ENCODE measurements around the gene KRT14.
"Not testable (repeated sequence)": the region's sequence is repeated elsewhere in the genome, so short reads cannot be mapped to it uniquely, and the experiment has no call there.

Gene KRT14

DNA sequence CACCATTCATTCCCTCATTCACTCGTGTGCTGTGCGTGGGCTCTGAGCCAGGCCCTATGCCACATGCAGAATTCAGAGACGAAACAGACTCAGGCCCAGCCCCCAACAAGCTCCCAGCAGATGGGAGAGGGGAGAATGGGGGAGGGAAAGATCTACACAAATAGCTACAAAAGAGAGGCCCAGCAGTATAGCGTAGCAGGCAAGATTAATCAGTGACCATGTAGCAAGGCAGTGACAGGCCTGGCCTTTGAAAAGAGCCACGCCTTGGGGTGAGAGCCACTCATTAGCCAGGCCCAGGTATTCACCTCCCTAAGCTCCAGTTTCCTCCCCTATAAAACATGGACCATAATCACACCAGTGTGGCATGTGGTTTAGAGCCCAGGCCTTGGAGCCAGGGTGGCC, 42.2 kb downstream of the KRT14 start:
- DNase-seq = peak; percentile 97

DNA sequence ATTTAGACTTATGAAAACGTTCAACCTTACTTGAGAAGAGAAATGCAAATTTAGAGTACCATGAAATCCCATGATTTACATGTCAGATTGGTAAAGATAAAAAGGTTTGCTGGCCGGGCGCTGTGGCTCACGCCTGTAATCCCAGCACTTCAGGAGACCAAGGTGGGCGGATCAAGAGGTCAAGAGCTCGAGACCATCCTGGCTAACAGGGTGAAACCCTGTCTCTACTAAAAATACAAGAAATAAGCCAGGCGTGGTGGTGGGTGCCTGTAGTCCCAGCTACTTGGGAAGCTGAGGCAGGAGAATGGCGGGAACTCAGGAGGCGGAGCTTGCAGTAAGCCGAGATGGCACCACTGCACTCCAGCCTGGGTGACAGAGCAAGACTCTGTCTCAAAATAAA, 43.9 kb downstream of the KRT14 start:
- not testable (repeated sequence) for DNase-seq

GRCh38 chr17:41542357-41542756, 44.3 kb downstream of the KRT14 start:
- no peak for DNase-seq

- DNase-seq = no peak
Observed at GRCh38 chr17:41540921-41541625, 45.6 kb downstream of the KRT14 start.

DNA sequence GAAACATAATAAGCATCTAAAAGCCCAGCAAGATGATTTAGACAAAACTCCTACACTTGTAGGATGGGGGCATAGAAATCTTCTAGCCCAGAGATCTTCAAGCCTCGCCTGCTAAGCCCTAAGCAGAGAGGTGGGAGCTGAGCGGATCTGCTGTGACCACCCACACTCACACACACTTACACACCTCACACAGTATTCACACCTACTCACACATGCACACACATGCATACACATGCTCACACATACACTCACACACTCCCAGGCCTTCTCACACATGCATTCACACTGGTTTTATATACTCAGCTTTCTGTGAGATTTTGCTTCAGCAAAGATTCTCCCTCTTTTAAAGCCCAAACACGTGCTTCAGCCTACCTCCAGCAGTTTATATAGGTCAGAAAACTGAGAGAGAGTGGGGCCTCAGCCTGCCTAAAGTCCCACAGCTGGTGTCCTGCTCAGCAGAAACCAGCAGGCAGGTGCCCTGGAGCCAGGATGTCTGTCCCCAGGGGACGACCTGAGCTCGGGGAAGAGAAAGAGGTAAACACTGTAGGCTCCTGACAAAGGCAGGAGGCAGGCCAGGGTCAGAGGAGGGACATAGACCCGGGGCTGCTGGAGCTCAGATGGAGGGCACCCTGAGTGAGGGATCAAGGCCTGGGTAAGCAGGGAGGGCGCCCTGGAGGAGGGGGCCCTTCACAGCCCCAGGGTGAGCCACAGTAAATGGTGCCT, 46.6 kb downstream of the KRT14 start:
- DNase-seq = no peak

- DNase-seq = no peak
Observed at GRCh38 chr17:41539071-41539492, 47.6 kb downstream of the KRT14 start.

- DNase-seq = no peak
Observed at GRCh38 chr17:41538565-41538991, 48.1 kb downstream of the KRT14 start.

DNA sequence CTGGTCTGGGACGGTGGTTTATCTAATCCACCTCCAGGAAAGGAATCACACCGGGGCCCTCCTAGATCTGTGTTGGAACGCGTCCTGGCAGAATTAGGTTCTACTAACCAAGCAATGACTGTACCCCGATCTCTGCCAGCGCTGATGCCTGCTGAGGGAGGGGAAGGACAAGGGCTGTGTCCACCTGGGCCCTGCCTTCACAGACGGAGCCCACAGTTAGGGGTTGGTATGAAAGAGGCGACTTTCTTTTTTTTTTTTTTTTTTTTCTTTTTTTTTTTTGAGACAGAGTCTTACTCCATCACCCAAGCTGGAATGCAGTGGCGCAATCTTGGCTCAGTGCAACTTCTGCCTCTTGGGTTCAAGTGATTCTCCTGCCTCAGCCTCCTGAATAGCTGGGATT, 48.7 kb downstream of the KRT14 start:
- DNase-seq = no peak

DNA sequence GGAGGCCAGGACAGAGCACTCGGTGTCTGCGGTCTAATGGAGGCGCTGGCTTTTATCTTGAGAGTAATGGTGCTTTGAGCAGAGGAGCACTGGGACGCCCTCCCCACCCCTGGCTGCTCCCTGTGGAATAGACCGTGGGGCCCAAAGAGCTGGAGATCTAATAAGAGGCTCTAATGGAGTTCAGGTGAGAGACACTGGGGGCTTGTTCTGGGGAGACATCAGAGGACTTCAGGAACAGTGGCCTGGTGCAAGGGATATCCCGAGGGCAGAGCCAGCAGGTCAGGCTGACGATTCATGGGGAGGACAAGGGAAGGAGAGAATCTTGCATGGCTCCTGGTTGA, 49.1 kb downstream of the KRT14 start:
- no peak for DNase-seq

DNA sequence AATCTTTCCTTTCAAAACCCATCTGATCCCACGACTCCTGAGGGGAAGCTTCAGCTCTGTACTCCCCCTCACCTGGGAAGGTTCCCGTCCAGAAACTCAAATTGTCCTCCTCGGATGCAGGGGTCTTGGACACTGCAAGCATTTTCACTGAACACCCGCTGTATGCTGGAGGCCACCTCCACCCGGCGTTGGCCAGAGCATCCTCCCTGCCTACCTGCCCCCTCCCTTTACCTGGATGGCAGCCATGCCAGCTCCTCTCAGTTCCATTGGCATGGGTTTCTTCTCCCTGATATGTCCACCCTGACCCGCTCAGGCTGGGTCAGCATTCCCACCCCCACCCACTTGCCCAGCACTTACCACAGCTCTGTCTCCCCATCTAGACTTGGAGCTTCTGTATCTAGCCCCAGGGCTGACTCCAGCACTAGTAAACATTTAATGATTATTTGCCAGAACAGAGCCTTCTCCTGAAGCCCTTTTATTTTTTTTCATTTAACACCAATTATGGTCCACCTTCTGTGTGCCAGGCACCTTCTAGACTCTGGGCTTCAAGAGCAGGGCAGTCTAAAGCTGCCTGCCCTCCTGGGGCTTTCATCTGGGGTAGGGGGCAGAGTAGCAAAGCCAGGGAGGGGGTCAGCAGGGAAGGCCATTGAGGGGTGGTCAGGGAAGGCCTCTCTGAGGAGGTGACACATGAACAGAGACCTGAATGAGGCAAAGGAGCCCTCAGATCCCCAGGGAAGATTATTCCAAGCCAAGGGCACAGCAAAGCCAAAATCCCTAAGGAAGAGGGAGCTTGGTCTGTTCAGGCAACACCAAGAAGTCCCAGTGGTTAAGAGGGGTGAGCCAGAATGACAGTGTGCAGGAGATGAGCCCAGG, 49.7 kb downstream of the KRT14 start:
- DNase-seq = no peak

DNA sequence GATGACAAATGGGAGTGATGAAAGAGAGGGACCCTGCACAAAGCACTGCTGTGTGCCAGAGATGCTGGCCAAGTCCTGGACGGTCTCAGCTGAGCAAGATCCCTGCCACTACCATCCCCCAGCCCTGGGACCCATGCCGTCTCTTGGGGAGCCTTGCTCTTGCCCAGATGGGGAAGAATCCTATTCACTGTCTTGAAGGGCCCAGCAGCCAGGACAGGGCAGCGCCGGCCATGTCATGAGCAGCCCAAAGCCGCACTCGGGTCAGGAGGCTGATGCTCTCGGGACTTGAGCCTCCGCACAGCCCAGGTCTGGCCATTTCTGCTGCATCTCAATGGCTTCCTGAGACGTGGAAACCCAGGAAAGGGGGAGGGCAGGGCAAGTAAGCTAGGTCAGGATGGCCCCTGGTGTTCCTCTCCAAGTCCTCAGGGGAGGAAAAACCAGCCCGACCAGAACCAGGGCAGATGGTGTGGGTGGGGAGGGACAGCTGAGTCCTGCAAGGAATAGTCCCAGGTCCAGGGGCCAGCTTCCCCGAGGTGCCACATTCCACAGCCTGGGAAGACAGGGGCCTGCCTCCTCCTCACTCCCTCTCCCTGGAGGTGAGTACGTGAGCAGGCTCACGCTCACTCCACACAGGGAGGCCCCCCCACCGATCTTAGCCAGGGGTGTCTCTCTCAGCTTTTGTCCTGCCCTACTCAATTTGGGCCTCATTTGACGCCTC, 50.8 kb downstream of the KRT14 start:
- DNase-seq = no peak

- no peak for DNase-seq
Observed at GRCh38 chr17:41534899-41535546, 51.7 kb downstream of the KRT14 start.

DNA sequence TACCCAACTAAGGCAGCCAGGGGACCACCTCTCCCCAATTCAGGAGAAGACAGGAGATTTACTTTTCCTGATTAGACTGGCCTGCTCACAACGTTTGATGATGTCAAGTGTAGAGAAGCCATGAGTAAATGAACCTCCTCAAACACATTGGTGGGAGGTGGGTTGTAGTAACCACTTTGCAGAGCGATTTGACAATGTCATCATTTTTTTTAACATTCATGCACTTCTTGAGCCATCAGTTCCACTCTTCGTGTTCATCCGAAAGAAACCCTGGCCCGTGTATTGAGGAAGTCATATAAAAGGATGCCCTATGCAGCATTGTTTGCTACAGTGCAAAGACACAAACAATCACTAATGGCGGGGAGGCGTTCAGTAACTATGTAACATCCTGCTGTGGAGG, 53.1 kb downstream of the KRT14 start:
- DNase-seq = no peak

GRCh38 chr17:41532947-41533570, 53.6 kb downstream of the KRT14 start:
- no peak for DNase-seq

Data from NCI-H1694 treated with DMSO at 0.1 percent for 48 hours (cell line).